Stimulated activated CD4-positive, alpha-beta T cell treated with anti-CD3 and anti-CD28 coated beads, TNF-alpha, amount 100 ng/mL, for 4 hours (primary cell): Measurements from ENCODE around the gene PDZRN4.
"Not testable (repeated sequence)": the region's sequence is repeated elsewhere in the genome, so short reads cannot be mapped to it uniquely, and the experiment has no call there.

Experiments
- DNase-seq, 3 experiments: peaks; one replicate each; pipeline ENCODE4 v3.0.0-alpha.2; 2020; ENCODE audit warnings: low read depth in 3 of 3

Gene PDZRN4

DNA sequence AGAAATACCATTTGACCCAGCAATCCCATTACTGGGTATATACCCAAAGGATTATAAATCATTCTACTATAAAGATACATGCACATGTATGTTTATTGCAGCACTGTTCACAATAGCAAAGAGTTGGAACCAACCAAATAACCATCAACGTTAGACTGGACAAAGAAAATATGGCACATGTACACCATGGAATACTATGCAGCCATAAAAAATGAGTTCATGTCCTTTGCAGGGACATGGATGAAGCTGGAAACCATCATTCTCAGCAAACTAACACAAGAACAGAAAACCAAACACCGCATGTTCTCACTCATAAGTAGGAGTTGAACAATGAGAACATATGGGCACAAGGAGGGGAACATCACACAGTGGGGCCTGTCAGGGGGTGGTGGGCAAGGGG lies 97.3 kb downstream of the PDZRN4 start:
- not testable (repeated sequence) for DNase-seq

DNA sequence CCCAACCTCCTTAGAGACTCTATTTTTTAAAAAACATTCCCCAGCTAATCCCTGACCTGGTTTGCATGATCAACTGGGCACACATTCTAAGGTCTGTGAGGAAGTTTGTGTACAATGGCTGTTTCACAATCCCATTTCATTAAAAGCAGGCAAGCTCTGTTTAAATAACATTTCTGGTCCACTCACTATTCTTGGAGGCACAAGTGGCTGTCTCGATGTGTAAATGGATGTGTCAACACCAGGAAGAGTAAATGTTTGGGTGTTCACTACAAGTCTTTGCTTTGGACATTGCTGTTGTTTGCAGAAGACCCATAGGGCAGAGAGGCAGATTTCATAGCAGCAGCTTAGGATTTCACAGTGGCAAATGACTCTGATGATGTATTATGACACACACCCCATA lies 98.3 kb downstream of the PDZRN4 start:
- no peak for DNase-seq

DNA sequence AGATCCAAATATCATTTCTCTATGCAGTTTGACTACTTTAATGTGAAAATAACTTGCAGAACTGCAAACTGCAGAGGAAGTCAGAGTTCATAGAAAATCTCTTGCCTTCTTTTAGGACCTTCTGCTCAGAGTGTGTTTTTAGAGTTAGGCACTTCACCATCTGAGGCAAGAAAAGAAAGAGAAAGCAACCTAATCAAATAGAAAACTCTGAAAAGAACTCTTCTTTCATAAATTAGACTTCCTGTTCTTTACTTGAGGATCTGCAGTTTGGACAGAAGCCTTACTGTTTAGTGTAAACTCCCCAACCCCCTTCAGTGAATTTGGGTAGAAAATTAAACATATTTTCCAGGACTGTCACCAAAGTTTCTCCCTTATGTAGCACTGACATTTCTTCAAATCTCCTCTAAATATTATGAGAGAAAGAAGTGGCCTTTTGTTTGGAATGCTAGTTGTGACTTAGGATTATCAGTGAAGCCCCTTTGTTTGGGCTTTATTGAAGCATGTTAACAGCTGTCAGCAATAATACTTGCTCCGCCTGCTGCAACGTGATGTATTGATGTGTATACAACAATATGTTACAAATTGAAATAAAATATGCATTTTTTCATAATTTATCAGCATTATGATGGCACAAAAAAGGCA lies 99.5 kb downstream of the PDZRN4 start:
- DNase-seq: no peak

DNA sequence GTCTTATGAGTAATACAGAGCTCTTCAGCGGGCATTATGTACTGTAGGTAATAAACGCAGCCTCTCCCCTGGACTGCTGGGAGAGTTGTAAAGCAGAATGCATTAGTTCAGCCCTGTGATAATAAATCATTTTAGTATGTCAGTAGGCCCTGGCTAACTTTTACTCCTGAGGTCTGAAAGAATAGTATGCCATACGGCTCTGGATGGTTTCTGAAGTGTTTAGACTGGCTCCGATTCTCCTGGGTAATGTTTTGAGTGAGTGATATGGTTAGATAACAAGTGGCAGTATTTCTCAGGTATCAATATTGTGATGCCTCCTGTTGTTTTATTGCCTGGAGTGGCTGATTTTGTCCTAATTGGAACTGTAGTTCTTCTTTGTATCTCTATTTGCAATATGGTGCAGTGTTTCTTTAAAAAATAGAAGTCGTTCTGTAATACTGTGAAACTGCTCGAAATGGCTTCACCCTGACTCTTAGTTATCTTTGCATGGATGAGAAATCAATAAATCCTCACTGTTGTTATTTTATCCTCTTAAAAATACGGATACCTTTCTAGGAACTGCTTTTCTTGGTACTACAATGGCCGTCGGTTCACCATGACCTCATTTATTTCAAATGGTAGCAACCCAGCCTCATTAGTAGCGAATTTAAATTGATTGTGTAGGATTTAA lies 100.2 kb downstream of the PDZRN4 start:
- DNase-seq: no peak

DNA sequence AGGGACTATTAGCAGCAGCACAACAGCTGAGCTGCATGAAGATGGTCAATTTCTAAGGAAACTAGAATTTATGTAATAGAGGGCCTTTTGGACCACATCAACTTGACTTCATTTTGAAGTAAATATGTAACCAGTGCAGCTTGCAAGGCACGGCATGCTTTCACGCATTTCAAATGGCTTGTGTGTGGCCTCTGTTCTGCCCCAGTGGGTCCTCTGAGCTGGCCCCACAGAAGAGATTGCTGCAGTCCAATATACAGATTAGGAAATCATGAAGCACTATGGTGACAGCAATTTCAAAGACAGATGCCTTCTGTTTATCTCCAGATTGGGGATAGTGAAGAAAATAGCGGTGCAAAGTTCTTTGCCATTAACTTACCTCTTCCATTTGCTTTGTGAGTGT lies 101.4 kb downstream of the PDZRN4 start:
- no peak for DNase-seq

DNA sequence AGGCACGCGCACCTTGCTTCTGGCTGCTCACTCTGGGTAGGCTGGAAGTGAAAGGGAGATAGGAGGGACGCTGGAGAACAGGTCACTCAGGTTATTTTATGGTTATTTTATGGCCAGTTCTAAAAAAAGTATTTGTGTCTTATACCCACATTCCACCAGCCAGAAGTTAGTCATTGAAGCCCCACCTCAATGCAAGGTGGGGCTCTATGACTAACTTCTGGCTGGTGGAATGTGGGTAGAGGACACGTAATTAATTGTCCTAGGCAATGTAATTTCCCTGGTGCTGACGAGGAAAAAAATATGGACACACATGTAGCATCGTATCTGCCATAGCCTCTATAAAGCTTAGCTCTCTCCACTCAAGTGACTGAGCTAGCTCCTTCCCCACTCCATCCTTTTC lies 104.9 kb downstream of the PDZRN4 start:
- DNase-seq: no peak

DNA sequence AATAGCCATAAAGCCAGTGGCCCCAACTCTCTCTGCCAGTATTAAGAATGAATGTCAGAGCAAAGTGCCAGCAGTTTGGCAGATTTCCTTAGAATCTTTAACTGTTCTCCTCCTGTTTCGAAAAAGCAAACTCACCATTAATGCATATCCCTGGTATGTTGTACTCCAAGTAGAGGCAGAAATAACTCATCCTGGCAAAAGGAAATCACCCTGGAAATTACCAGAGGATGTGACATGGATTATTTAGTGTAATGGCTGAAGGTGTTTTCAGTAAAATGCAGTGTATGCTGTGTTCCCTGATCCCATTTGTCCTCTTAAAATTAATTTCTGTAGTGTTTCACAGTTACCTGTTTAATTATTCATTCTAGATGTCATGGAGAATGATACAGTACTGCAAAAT lies 105.3 kb downstream of the PDZRN4 start:
- DNase-seq: no peak

DNA sequence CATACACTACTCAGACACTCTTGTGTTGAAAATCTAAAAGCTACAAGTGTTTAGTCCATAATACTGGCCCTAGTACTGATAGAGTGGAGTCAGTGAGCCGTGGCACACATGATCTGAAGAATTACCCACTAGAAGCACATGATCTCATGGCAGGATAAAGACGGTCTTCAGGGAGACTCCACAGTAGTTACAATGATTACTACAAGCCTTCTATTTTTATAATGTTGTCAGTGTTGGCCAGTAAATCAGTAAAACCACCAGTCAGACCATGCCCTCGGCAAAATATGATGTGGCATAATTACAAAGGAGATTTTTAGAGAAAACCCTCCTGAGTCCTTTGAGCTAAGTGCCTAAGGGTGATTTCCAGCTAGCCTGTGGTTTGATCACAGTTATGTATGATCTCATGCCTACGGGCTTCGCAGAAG lies 114.9 kb downstream of the PDZRN4 start:
- DNase-seq: no peak

DNA sequence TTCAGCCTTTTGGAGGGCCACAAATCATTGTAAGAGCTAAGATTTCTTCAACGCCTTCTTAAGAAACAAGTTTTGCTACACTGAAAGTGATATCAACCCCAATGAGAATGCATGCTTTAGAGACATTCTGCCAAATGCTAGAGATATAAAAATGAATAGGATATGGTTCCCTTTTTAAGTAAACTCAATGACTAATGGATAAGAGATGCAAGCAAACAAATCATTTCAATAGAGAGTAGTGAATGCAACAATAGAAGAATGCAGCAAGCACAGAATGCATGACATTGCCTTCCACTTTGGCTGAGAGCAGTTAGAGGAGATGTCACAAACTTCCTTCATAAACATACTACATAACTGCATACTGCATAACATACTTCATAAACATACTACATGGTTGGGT lies 116.4 kb downstream of the PDZRN4 start:
- DNase-seq: no peak

DNA sequence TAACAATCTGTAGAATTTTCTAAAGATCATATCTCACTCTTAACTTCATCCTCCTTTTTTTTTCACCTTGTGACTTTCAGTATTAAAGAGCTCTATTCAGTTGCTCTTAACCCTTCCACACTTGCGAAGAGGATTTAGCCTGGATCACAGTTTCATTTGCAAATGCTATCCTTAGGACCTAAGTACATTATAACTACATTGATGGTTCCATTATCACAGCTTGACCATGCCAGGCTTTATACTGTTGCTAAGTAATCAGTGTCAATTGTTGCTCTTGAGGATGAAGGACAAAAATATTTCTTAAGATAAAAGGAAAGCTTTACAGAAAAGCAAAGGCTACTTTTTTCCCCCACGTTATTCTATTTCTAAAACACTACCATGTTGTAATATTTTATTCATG lies 122.2 kb downstream of the PDZRN4 start:
- no peak for DNase-seq

DNA sequence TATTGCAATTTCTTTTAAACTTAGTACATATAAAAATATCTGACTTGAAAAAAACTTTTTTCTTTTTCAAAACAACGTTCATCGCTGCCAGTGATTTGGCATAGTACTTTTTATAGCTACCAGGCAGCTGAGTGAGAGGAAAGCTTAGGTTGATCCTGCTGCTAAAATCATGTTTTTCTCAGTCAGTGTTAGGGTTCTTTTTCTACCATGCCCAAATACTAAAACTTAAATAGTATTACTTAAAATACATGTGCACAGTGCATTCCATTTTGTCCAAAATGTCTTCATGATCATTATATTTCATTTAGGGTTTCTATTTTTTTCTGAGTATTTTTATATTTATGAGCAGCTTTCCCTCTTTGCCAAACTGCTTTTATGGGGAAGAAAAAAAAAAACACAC lies 123.8 kb downstream of the PDZRN4 start:
- DNase-seq: no peak

DNA sequence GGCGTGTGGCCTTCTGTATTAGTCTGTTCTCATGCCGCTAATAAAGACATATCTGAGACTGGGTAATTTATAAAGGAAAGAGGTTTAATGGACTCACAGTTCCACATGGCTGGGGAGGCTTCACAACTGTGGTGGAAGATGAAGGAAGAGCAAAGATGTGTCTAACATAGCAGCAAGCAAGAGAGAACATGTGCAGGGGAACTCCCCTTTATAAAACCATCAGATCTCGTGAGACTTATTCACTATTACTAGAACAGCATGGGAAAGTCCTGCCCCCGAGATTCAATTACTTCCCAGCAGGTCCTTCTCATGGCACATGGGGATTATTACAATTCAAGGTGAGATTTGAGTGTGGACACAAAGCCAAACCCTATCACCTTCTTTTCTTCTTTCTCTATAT lies 124.3 kb downstream of the PDZRN4 start:
- DNase-seq: not testable (repeated sequence)

DNA sequence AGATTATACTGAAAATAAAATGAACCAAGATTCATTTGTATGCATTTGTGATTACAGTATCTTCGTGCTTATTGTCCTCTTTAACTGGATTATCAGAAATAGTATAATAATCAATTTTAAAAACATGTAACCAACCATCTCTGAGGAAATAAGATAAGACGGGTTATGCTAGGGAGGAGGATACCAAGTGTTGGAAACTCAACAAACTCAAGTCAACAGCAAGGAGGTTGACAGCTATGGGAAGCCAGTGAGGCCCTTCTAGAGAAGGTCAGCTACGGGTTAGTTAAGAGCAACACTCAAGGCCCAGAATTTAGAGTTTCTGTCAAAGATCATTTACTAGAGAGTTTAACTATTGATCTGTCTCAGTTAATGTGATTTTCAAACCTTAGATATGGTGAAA lies 137.2 kb downstream of the PDZRN4 start:
- DNase-seq: no peak

DNA sequence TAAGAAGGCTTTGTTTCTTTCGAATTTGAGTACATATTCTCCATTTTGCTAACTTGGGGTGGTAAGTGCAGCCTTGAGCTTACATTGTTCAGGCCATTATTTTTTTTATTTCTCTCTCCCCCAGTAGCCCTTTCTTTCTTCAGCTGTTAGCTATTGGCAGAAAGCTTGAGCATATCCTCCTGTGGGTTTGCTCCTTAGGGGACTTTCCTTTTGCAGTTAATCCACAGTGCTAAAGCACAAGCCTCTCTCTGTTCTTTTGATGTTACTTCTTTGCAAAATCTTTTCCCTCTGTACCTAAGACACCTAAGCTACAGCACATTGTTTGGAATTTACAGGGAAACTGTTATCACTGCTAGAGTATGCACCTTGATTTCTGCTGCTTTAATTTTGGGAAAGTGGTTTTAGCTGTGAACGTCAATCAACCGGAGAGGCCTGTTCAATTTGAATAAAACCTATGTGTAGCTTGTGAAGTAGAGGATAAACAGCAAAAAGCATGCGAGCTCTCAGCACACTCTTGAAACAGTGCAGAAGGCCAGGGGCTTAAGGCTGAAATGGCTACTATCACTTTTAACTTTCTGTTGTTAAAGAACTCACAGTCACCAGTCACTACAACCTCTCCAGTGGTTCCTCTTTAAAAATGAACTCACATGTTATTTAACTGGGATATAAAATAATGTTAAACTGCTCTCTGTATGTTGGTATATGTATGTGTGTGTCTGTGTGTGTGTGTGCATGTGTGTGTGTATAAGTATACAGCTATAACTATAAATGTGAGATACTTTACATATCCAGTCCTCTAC lies 139.2 kb downstream of the PDZRN4 start:
- DNase-seq: no peak

DNA sequence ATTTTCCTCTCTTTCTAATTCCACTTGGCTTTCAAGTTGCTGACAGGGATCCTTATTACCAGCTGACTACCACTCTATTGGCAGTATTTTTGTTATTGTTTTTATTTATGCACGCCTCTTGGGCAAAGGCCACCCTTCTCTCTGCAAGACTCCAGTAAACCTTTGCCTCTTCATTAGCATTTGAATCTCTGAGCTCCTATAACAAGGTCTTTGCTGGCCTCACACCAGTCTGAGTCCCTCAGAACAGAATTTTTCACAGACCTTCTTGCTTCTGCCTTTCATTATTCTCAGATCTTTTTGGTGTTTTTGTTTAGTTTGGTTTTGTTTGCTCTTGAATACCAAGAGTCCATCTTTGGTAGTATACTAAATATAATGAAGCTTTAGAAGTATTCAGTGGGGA lies 145.9 kb downstream of the PDZRN4 start:
- DNase-seq: no peak

DNA sequence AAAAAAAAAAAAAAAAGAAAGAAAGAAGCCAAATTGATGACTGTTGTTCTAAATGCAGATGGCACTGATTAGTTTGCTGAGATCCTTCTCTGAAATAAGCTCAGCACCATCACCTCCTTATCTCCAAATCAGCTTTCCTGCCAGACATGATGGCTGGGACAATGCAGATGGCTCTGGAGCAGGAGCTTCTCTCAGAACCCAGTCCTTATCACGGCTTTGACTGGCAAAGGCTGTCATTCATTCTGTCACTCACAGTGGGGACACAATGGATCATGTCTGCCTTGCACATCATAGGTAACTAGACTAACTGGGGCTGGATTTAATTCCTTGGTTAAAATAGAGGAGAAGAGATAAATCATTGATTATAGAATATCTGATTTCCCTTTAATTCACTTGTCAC lies 146.3 kb downstream of the PDZRN4 start:
- no peak for DNase-seq

DNA sequence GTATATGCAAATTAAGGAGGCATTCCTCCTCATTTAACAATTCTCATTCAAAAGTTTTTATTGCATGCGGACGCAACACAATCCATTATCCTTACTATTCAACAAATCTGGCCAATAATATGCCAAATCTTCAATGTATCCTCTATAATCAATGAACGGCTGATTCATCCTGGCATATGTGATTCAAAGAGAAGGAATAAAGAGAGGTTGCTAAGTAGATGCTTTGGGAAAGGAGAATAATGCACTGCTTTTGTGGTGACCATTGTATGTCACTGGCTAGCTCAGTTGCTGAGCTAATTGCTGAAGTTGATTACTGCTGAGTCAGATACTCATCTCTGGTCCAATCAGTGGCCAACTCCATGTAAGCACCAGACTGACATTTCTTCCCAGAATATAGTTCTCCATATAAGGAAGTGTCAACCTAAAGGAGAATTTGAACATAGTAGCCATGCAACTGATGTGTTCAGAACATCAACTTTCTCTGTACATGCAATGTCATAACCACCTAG lies 148.0 kb downstream of the PDZRN4 start:
- no peak for DNase-seq

DNA sequence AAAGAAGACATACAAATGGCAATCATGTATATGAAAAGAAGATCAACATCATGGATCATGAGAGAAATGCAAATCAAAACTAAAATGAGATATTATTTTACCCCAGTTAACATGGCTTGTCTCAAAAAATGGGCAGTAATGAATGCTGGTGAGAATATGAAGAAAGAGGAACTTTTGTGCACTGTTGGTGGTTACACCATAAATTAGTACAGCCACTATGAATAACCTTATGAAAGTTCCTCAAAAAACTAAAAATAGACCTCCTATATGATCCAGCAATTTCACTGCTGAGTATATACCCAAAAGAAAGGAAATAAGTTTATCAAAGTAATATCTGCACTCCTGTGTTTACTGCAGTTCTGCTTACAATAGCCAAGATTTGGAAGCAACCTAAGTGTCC lies 151.7 kb downstream of the PDZRN4 start:
- no peak for DNase-seq

DNA sequence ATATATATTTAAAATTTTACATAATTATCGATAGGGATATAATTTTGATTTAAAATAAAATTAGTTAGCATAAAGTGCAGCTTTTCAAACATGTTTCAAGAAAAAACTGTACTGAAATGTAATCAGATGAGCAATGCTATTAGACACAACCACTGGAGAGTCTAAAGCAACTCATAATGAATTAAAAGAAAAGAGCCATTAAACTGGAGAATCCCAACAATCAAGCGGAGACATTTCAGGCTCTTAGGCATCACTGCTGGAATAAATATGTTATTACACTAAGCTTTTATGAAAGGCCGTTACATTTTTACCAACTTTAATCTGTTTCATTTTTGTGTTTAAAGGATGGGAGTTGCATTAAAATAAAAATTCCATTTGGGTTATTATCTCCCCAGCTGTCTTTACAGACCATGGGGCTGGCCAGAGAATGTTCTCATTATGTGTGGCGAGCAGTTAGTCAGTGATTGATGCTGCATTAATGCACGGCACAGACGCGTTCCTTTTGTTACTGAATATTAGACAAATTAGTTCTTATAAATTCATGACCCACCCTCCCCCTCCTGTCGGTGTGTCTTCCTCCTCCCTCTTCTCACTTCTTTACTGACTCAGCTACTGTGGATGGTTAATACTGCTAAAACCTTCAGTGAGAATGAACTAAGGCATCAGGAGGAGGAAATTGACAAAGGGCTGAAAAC lies 156.8 kb downstream of the PDZRN4 start:
- no peak for DNase-seq

DNA sequence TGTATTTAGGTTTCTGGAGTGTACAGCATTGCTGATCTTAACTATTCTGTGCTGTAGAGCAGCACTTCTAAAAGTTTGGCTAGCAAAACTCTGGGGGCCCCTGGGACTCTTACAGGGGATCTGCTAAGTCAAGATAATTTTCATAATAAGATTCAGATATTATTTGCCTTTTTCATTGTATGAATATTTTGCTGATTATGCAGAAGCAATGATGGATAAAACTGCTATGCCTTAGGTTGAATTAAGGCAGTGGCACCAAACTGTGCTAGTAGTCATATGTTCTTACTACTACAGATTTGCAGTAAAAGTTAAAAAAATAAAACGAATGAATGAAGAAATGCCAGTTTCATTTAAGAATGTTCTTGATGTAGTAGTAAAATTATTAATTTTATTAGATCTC lies 160.1 kb downstream of the PDZRN4 start:
- DNase-seq: no peak

DNA sequence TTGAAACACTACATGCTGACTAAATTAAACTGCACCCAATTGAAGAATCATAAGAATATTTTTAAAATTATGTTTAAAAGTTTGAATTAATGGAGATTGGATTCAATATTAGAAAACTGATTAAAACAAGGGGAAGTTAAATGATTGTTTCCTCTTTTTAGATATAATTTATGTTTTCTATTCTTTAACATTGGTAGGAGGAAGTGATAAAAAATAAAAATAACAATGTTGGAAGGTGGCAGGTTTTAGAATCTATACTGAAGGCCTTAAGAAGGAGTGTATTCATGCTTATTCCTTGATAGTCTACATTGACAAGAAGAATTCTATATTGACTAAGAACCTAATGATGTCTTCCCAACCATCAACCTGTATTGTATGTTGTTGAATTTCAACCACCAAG lies 168.1 kb downstream of the PDZRN4 start:
- no peak for DNase-seq

DNA sequence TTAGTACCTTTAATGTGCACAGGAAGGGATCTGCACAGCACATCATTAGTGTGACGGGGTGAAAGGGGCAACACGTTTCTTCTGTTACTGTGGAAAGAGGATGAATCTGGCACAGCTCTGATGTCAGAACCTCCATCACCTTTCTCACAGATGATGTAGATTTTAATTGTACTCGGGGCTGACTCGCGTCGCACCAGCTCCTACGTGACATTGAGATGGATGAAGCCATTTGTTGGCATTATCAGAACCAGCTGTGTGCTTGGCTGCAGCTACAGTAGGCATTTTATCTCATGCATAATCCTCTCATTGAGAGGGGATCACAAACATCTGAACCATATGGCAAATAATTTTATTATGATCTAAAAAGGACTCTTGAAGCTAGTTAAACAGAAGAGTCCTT lies 173.6 kb downstream of the PDZRN4 start:
- DNase-seq: no peak
